Activated CD4-positive, alpha-beta T cell treated with anti-CD3 and anti-CD28 coated beads, Interleukin-2, amount 50 U/mL, for 48 hours (primary cell): ENCODE measurements around the gene LKAAEAR1.
"Not testable (repeated sequence)": the region's sequence is repeated elsewhere in the genome, so short reads cannot be mapped to it uniquely, and the experiment has no call there.

ENCODE experiments used
- DNase-seq, 2 experiments: peaks; one replicate each; pipeline ENCODE4 v3.0.0-alpha.2; 2020

The LKAAEAR1 gene

GRCh38 chr20:64096535-64096934, 12.3 kb upstream of the LKAAEAR1 start:
- no peak for DNase-seq

GRCh38 chr20:64095927-64096326, 11.7 kb upstream of the LKAAEAR1 start:
- DNase-seq: peak in 1 of 2 experiments; percentile 39

- no peak for DNase-seq
Observed at GRCh38 chr20:64095455-64095854, 11.3 kb upstream of the LKAAEAR1 start.

- no peak for DNase-seq
Observed at GRCh38 chr20:64093013-64093503, 8.9 kb upstream of the LKAAEAR1 start.

- DNase-seq: no peak
Observed at GRCh38 chr20:64092258-64093012, 8.2 kb upstream of the LKAAEAR1 start.

GRCh38 chr20:64091770-64092169, 7.6 kb upstream of the LKAAEAR1 start:
- DNase-seq: no peak

- DNase-seq: no peak
Observed at GRCh38 chr20:64091340-64091739, 7.1 kb upstream of the LKAAEAR1 start.

- no peak for DNase-seq
Observed at GRCh38 chr20:64090165-64090564, 6.0 kb upstream of the LKAAEAR1 start.

- DNase-seq: not testable (repeated sequence)
Observed at GRCh38 chr20:64088586-64088985, 4.4 kb upstream of the LKAAEAR1 start.

GRCh38 chr20:64087226-64087825, 3.1 kb upstream of the LKAAEAR1 start:
- not testable (repeated sequence) for DNase-seq

GRCh38 chr20:64086801-64087200, 2.6 kb upstream of the LKAAEAR1 start:
- DNase-seq: no peak

GRCh38 chr20:64084685-64085152, 521 bp upstream of the LKAAEAR1 start:
- DNase-seq: no peak

- peak; percentile 77 to 82 for DNase-seq
Observed at GRCh38 chr20:64083378-64083803, 807 bp downstream of the LKAAEAR1 start.

- no peak for DNase-seq
Observed at GRCh38 chr20:64082820-64083377, 1.3 kb downstream of the LKAAEAR1 start.

- DNase-seq: no peak
Observed at GRCh38 chr20:64082126-64082731, 2.0 kb downstream of the LKAAEAR1 start.

GRCh38 chr20:64081624-64081964, 2.6 kb downstream of the LKAAEAR1 start:
- DNase-seq: no peak

GRCh38 chr20:64080813-64081623, 3.2 kb downstream of the LKAAEAR1 start:
- DNase-seq: no peak

GRCh38 chr20:64080013-64080812, 4.0 kb downstream of the LKAAEAR1 start, which contains the start of gene OPRL1:
Gene OPRL1 (plus strand): TSS chr20:64080082. CDS start chr20:64092721, 12,639 bp downstream.
- no peak for DNase-seq

GRCh38 chr20:64079273-64080012, 4.8 kb downstream of the LKAAEAR1 start, which contains the start of gene RGS19:
Gene RGS19 (minus strand): TSS chr20:64079518. CDS start chr20:64076886, 2,632 bp downstream.
- peak; percentile 71 to 77 for DNase-seq

GRCh38 chr20:64078934-64079272, 5.3 kb downstream of the LKAAEAR1 start:
- DNase-seq: no peak
